Middle frontal gyrus (tissue), 1 donor: ENCODE data around the gene COASY.
"Not testable (repeated sequence)": the region's sequence is repeated elsewhere in the genome, so short reads cannot be mapped to it uniquely, and the experiment has no call there.

Experiments used
- DNase-seq: peaks from one replicate; pipeline ENCODE4 v3.0.0-alpha.2; 2015; ENCODE audit warnings: low spot score; ENCODE audit errors: extremely low spot score

The COASY gene

DNA sequence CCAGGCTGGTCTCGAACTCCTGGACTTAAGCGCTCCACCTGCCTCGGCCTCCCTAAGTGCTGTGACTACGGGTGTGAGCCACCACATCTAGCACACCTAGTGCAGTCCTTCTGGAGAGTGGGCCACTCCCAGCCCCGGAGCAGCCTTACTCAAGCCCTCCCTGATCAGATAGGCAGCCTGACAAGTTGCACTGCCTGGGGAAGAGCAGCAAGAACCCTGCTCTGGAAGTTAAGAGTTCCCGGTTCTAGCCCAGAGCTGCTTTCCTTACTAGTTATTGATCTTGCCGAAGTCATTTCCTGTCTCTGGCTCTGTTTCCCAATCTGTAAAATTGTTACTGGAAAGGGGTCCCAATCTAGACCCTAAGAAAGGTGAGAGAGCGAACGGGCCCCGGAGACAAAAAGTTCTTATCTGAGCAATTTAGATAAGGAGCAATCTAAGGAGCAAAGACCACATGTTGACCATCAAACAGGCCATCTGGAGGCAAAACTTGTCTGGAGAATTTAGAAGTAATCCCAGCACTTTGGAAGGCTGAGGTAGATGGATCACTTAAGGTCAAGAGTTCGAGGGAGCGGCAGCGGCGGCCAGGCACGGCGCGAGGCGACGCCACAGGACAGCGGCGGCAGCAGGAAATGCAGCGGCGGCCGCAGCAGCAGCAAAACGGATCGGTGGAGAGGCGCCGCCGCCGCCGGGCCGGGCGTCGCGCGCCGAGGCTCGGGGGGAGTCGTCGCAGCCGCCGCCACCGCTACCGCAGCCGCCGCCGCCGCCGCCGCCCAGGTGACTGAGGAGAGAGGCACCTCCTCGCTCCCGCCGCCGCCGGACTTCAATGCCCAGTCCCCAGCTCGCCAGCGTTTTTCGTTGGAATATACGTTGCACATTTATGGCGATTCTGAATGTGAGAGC, 30.2 kb upstream of the COASY start:
- no peak for DNase-seq

DNA sequence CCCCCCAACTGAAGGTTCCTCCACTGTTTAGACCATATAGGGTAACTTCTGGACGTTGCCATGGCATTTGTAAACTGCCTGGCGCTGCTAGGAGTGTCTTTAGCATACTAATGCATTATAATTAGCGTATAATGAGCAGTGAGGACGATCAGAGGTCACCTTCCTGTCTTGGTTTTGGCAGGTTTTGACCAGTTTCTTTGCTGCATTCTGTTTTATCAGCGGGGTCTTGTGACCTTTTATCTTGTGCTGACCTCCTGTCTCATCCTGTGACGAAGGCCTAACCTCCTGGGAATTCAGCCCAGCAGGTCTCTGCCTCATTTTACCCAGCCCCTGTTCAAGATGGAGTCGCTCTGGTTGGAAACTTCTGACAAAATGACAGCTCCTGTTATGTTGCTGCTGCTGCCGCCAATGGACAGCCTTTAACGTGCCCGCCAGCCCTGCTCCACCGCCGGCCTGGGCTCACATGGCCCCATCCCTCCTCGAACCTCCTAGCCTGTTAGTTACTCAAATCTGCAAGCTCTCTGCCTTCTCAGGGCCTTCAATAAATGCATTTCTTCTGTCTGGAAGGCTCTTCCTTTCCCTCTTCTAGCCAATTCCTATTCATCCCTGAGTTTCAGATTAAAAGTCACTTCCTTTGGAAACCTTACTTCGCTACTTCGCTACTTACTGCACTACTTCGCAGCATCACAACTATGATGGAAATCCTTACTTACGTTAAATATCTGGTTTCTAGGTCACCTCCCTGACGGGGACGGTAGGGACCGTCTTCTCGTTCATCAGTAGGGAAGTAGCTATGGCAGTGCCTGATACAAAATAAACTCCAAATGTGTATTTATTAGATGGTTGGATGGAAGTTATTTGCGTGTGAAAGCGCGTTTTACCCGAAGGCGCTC, 26.5 kb upstream of the COASY start:
- DNase-seq, result no peak

DNA sequence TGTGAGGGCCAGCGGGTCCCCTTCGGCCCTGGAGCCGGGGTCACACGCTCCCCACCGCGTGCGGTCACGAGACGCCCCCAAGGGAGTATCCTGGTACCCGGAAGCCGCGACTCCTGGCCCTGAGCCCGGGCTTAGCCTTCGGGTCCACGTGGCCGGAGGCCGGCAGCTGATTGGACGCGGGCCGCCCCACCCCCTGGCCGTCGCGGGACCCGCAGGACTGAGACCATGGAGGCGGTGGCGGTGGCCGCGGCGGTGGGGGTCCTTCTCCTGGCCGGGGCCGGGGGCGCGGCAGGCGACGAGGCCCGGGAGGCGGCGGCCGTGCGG, 25.9 kb upstream of the COASY start, which contains the start of gene NAGLU:
Gene NAGLU (plus strand): TSS at position 194 of the 324 bp plus-strand sequence. CDS start 32 bp downstream, at position 226.
- DNase-seq, result peak; percentile 69

DNA sequence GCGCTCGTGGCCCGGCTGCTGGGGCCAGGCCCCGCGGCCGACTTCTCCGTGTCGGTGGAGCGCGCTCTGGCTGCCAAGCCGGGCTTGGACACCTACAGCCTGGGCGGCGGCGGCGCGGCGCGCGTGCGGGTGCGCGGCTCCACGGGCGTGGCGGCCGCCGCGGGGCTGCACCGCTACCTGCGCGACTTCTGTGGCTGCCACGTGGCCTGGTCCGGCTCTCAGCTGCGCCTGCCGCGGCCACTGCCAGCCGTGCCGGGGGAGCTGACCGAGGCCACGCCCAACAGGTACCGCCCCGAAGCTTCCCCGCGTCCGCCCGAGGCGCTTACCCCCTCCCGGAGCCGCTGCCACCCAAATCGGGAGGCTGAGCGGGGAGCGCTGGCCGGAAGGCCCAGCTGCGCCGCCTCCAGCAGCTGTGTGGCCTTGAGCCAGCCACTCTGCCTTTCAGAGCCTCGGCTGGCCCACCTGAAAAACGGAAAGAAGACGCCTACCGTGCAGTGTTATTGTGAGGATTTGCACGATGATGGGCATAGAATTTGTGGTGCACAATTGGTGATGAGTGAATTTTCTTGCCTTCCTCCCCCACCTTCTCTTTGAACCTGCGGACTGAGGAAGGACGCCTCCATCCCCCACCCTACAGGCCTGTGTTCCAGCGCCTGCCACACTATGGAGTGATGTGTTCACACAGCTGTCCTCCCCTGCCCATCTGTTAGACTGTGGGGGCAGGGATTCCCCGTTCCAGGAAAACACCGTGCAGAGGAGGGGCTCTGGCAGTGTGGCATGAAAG, 25.4 kb upstream of the COASY start:
- DNase-seq, result peak; percentile 53

DNA sequence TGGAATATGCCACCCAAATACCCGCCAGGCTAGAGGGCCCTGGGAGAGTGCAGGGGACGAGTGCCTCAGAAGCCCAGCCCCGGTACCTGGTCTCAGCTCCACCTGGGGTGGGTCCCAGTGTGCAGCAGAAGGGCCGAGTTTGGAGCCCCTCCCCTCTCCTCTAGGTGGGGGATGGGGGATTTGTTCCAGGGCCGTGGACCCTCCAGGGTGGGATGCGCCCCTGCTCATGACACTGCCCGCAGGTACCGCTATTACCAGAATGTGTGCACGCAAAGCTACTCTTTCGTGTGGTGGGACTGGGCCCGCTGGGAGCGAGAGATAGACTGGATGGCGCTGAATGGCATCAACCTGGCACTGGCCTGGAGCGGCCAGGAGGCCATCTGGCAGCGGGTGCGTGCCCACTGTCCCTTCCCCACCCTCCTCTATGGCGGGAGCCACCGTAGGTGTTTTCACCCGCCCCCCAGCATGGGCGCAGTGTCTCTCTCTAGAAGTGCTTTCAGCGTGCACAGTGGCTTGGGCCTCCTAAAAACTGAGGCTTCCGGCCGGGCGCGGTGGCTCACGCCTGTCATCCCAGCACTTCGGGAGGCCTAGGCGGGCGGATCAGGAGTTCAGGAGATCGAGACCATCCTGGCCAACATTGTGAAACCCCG, 24.7 kb upstream of the COASY start:
- no peak for DNase-seq

DNA sequence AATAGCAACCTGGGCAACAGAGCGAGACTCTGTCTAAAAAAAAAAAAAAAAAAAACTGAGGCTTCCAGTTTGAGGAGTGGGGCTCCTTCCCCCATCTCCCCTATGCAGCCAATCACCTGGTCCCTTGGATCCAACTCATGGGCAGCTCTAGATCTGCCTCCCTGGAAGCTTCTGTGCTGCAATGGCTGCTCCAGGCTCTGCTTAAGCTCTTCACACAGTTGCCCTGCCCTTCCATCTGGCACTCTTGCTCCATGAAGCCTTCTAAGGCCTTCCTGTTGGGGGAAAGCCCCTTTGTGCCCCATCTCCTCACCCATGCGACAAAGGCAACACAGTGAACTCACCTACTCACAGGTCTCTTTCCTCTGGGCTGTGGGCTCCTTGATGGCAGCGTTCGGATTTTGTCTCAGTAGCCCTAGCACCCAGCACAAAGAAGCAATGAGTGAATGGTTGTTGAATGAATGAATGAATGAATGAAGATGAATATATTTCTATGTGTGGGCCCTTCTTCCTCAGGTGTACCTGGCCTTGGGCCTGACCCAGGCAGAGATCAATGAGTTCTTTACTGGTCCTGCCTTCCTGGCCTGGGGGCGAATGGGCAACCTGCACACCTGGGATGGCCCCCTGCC, 24.0 kb upstream of the COASY start:
- no peak for DNase-seq

DNA sequence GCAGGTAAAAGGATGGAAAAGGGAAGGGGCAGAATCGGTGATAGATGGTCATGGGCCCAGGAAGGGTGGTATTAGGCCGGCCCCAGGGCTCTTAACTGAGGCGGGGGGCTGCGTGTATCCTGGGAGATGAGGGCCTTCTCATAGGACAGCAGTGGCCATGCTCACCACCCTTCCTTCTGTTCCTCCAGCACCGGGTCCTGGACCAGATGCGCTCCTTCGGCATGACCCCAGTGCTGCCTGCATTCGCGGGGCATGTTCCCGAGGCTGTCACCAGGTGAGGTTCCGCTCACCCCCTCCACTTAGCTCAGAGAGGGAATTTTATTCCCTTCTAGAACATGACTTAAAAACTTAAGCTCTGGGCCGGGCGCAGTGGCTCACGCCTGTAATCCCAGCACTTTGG, 23.5 kb upstream of the COASY start:
- DNase-seq, result no peak

DNA sequence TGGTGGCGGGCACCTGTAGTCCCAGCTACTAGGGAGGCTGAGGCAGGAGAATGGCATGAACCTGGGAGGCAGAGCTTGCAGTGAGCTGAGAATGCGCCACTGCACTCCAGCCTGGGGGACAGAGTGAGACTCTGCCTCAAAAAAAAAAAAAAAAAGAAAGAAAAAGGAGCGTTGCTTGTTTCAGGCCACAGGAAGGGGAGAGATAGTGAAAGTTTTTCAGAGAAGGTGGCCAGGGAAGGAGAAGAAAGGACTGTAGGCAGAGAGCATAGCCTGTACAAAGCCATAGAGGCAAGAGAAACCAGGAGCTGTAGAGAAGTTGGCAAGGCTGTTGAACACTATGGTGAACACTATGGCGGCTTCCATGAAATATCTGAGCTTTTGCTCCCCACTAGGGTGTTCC, 21.4 kb upstream of the COASY start:
- DNase-seq, result not testable (repeated sequence)

DNA sequence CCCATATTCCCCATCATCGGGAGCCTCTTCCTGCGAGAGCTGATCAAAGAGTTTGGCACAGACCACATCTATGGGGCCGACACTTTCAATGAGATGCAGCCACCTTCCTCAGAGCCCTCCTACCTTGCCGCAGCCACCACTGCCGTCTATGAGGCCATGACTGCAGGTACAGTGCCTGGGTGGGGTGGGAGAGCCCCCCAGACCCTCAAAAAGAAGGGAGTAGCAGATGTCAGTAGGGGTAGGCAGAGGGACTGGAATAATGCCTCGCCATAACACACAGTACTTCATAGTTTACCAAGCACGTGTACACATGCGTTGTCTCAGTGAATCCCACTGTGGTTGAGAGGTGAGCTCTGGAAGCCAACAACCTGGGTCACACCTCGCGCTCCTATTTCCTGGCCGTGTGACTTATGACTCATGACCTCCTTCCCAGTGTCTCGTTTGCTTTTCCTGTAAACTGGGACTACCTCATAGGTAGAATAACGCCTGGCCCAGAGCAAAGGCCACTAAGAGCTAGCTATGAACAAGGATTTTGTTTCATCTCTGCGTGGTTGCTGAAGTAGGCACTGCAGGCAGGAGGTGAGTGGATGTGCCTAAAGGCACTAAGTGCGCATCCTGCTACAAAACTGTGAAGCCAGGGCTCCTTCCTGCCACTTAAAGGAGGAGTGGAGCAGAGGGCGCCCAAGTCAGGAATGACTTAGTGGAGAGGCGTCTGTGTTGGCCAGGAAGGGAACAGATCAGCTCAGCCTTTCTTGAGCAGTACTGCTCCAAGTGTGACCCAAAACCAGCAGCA, 20.7 kb upstream of the COASY start:
- no peak for DNase-seq

DNA sequence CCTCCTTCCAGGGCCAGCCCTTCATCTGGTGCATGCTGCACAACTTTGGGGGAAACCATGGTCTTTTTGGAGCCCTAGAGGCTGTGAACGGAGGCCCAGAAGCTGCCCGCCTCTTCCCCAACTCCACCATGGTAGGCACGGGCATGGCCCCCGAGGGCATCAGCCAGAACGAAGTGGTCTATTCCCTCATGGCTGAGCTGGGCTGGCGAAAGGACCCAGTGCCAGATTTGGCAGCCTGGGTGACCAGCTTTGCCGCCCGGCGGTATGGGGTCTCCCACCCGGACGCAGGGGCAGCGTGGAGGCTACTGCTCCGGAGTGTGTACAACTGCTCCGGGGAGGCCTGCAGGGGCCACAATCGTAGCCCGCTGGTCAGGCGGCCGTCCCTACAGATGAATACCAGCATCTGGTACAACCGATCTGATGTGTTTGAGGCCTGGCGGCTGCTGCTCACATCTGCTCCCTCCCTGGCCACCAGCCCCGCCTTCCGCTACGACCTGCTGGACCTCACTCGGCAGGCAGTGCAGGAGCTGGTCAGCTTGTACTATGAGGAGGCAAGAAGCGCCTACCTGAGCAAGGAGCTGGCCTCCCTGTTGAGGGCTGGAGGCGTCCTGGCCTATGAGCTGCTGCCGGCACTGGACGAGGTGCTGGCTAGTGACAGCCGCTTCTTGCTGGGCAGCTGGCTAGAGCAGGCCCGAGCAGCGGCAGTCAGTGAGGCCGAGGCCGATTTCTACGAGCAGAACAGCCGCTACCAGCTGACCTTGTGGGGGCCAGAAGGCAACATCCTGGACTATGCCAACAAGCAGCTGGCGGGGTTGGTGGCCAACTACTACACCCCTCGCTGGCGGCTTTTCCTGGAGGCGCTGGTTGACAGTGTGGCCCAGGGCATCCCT, 18.5 kb upstream of the COASY start:
- DNase-seq, result no peak

DNA sequence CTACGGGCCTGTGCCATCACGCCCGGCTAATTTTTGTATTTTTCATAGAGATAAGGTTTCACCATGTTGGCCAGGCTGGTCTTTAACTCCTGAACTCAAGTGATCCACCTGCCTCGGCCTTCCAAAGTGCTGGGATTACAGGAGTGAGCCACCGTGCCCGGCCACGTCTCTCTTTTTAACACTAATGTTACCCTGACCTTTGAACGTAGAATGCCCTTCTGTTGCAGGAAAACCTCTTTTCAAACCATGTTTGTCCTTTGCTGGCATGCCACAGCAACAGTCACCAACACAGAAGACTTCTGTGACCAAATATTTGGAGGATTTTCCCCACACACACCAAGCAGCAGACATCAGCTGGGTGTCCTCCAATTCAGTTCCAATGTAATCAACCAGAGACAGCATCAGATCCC, 17.1 kb upstream of the COASY start:
- DNase-seq, result no peak

DNA sequence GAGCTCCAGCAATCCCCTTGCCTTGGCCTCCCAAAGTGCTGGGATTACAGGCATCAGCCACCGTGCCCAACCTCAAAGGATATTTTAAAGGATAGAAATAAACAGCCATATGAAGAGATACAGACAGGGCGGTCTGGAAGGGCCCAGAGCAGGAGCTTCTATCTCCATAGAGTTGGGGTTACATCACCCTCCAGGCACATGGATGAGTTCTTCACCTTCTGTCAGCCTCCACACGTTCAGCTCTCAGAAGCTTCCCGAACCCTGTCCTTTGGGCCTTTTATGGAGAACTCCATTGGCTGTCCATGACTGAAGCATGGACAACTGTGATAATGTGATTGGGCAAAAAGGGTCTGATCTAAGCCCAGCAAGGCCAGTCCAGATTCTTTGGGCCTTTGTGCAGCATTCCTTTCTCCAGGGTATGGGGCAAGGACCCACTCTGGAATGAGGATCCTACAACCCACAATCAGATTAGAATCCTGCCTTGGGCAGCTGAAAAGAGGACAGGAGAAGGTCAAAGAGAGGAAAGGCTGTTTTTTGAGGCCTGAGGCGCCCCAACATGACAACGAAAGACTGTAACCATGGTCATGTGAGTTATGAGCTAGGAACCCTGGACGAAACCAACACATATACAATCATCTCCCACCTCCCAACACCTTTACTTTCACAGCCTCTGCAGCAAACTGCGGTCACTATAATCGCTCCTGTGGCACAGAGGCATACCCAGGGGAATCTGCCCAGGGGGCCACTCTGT, 16.0 kb upstream of the COASY start:
- DNase-seq, result not testable (repeated sequence)

DNA sequence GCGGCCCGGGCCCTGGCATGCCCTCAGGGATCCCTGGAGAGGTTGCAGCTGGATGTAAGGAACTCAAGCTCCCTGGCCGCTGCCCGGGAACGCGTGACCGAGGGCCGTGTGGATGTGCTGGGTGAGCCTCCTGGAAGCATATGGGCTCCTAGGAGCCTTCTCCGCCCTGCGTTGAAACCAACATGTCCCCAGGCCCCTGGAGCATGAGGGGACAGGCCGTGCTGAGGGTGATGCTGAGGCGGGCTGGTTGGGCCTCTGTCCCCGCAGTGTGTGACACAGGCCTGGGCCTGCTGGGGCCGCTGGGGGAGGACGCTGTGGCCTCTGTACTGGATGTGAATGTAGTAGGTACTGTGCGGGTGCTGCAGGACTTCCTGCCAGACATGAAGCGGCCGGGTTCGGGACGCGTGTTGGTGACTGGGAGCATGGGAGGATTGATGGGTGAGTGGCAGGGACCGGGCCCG, 14.9 kb upstream of the COASY start:
- no peak for DNase-seq

DNA sequence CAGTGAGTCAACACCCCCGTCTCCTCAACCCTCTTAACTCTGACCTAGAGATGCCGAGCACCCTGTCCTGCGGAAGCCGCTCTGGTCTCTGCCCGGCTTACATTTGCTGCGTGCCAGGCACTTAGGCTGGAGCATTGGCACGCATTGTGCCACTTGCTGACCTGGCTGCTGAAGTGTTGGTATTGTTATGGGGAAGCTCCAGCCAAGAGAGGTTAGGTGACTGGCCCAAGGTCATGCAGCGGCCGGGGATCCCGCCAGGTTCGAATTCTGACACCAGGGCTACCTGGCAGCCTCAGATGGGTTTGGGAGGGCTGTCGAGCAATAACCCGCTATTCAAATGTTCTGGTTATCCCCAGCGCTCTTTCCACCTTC, 14.3 kb upstream of the COASY start:
- DNase-seq, result no peak

DNA sequence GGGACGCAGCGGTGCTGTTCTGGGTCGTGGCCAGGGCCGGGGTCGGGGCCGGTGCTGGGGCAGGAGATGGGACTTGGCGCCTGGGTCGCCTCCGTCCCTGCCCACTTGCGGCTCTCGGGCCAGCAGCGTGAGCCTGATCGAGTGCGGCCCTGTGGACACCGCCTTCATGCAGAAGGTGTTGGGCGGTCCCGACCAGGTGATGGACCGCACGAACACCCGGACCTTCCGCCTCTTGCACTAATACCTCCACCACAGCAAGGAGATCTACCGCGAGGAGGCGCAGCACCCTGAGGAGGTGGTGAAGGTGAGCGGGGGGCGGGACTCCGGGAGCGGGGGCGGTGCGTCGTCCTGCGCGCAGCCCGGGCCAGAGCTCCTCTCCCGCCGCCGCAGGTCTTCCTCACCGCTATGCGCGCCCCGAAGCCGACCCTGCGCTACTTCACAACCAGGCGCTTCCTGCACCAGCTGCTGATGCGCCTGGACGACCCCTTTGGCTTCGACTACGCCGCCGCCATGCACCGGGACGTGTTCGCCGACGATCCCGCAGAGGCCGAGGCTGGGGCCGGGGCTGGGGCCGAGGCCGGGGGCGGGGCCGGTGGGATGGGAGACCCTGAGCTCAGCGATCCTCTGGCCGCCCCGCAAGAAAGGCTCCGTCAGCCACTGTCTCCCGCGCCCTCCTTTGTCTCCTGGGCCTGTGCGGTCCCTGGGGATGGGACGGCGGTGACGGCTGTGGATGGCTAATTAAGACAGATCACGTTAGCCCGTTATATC, 13.7 kb upstream of the COASY start:
- no peak for DNase-seq

DNA sequence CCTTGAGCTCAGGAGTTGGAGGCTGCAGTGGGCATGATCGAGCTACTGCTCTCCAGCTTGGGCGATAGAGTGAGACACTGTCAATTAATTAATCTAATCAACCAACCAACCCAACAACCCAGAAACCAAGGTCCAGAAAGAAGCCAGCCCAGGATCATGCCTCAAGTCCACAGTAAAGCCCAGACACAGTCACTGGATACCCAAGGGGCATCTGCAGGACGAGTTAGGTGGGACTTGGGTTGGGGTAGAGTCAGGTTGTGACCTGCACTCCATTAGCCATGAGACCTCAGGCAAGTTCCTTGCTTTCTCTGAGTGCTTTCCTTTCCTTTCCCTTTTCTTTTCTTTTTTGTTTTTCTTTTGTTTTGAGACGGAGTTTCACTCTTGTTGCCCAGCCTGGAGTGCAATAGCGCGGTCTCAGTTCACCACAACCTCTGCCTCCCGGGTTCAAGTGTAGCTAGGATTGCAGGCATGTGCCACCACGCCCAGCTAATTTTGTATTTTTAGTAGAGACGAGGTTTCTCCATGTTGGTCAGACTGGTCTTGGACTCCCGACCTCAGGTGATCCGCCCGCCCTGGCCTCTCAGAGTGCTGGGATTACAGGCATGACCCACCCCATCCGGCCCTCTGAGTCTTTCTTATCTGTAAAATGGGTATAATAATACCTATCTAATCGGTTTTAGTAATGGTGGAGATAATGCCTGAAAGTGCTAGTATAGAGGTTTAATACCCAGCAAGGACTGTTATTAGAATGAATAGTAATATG, 12.8 kb upstream of the COASY start:
- no peak for DNase-seq
